Esophagus squamous epithelium (tissue), 5 donors: ENCODE measurements around the gene ATXN1. TPM values are rescaled to one million over a fixed set of nuclear protein-coding genes. Genes with fewer than 3 reads are reported as not detected.

ENCODE experiments used
- DNase-seq: peaks from one replicate; lab custom pipeline; 2025; lab: John Stamatoyannopoulos, UW
- H3K27ac ChIP-seq, 4 donors: fragments of 200-600 bp; sonication (generic); one replicate each; pipeline ENCODE4 v1.5.1; 2016 to 2019; ENCODE audit warnings: mild to moderate bottlenecking in 1 of 4
- H3K27me3 ChIP-seq, 4 donors: fragments of 200-600 bp; sonication (generic); 1 replicate in 3 of 4; 2 replicates in 1 of 4; pipeline versions ENCODE4 v1.5.1 to v1.6.0; 2017 to 2021; ENCODE audit warnings: antibody characterized with exemption in 1 of 4
- H3K36me3 ChIP-seq, 3 donors: fragments of 200-600 bp; sonication (generic); one replicate each; pipeline ENCODE4 v1.5.1; 2016 to 2019
- H3K4me1 ChIP-seq, 3 donors: fragments of 200-600 bp; sonication (generic); one replicate each; pipeline ENCODE4 v1.5.1; 2017 to 2019
- H3K4me3 ChIP-seq, 4 donors: fragments of 200-600 bp; sonication (generic); 1 replicate in 3 of 4; 2 replicates in 1 of 4; pipeline ENCODE4 v1.5.1; 2016 to 2019; ENCODE audit warnings: mild to moderate bottlenecking in 2 of 4, moderate library complexity in 1 of 4
- H3K9me3 ChIP-seq, 3 donors: fragments of 200-600 bp; sonication (generic); one replicate each; pipeline ENCODE4 v1.5.1; 2016 to 2019
- POLR2A ChIP-seq, 4 donors: fragments of 450-650 bp; IDR thresholded peaks; one replicate each; pipeline ENCODE4 v1.6.1; 2017; ENCODE audit warnings: antibody characterized with exemption in 4 of 4, mild to moderate bottlenecking in 4 of 4, moderate library complexity in 3 of 4
- WGBS, 2 donors: methylation state at CpG; one replicate each; pipeline ENCODE4 v1.1.5; 2018; 5-methylcytosine and 5-hydroxymethylcytosine counted together
- intact Hi-C: fragments of 100-400 bp; cut with DNase I; formaldehyde crosslinking; loops from one replicate; pipeline ENCODE4 v1.15.0; 2022
- total RNA-seq, 4 donors: library from RNA; depleted of rRNA; stranded (reverse); fragments of >200 nt; gene quantifications; one replicate each; pipeline ENCODE4 v1.1.0, GENCODE V29; 2016
- TF ChIP-seq, protein P1 (sequence below), 6 experiments: fragments of 450-650 bp in 4 of 6; fragments of 200-600 bp in 2 of 6; sonication (generic) in 2 of 6; IDR thresholded peaks; one replicate each; pipeline ENCODE4 v1.5.1; 2016 to 2019; ENCODE audit warnings: antibody characterized with exemption in 6 of 6, mild to moderate bottlenecking in 4 of 6, moderate library complexity in 4 of 6
- donor health status: DM: yes; HTN: yes; CAD: no.

The ATXN1 gene
- total RNA-seq, 4 donors from 2014 or later = 17.5 to 50.5 (median 28.5) TPM

DNA sequence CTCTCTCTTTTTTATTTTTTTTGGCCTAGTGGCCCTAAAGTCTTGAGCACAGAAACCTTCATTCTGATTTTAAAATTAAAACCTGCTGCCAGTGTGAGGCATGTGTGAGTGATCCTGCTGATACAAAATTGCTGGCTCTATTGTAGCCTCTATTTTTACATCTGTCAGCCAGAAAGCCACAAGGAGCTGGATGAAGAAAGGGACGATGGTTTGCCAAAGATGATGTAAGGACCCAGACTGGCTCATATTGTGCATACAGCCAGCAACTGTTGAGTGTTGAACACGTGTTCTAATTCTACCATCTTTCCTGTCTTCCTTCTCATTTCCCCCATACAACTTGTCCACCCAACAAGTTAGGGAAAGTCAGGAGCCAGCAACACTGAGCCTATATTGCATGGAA, 40.8 kb upstream of the ATXN1 start:
- no peaks in the 10 kb centered on the region for H3K9me3 ChIP-seq
- H3K27ac ChIP-seq = no peak overlapping the region
- DNase-seq = no peak
- intact Hi-C loops = no loop called here
- TF ChIP-seq, protein P1, sequence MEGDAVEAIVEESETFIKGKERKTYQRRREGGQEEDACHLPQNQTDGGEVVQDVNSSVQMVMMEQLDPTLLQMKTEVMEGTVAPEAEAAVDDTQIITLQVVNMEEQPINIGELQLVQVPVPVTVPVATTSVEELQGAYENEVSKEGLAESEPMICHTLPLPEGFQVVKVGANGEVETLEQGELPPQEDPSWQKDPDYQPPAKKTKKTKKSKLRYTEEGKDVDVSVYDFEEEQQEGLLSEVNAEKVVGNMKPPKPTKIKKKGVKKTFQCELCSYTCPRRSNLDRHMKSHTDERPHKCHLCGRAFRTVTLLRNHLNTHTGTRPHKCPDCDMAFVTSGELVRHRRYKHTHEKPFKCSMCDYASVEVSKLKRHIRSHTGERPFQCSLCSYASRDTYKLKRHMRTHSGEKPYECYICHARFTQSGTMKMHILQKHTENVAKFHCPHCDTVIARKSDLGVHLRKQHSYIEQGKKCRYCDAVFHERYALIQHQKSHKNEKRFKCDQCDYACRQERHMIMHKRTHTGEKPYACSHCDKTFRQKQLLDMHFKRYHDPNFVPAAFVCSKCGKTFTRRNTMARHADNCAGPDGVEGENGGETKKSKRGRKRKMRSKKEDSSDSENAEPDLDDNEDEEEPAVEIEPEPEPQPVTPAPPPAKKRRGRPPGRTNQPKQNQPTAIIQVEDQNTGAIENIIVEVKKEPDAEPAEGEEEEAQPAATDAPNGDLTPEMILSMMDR (IDR thresholded peaks at IDR 0.05) = no peak
- no peaks in the 10 kb centered on the region for H3K27me3 ChIP-seq
- peaks cover 0 to 18% (median 0%) of the 10 kb centered on the region in 3 donors for H3K4me1 ChIP-seq
- no peaks in the 10 kb centered on the region for H3K36me3 ChIP-seq
- no peak overlapping the region for H3K4me3 ChIP-seq
- 55 to 61% methylated on average over 2 of the region's 2 CpGs for WGBS, 2 donors

DNA sequence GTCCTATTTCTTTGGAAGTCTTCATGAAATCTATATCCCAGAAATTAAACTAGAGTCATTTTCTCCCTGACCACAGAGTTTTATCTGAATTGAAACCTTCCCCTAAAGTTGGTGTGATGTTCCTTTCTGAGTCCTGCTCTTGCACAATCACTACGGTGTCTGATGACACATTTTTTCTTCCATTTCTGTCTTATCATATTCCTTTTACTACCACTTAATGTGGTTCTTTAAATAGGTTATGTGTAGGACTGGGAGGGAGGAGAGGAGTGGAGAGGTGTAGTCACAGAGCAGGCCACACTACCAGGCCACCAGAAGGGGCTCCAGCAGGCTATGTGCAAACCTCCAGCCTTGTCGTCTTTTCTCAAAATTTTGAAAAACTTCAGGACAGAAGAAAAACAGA, 39.7 kb upstream of the ATXN1 start:
- H3K4me3 ChIP-seq = no peak overlapping the region
- H3K27me3 ChIP-seq = no peaks in the 10 kb centered on the region
- H3K9me3 ChIP-seq = no peaks in the 10 kb centered on the region
- H3K27ac ChIP-seq = no peak overlapping the region
- TF ChIP-seq, protein P1 (IDR thresholded peaks at IDR 0.05) = no peak
- no peak for TF ChIP-seq POLR2A (IDR thresholded peaks at IDR 0.05)
- intact Hi-C loops = no loop called here
- H3K36me3 ChIP-seq = no peaks in the 10 kb centered on the region
- H3K4me1 ChIP-seq = peaks cover 0 to 18% (median 0%) of the 10 kb centered on the region in 3 donors
- WGBS, 2 donors = 41 to 65% methylated on average over 2 of the region's 2 CpGs
- DNase-seq = no peak

DNA sequence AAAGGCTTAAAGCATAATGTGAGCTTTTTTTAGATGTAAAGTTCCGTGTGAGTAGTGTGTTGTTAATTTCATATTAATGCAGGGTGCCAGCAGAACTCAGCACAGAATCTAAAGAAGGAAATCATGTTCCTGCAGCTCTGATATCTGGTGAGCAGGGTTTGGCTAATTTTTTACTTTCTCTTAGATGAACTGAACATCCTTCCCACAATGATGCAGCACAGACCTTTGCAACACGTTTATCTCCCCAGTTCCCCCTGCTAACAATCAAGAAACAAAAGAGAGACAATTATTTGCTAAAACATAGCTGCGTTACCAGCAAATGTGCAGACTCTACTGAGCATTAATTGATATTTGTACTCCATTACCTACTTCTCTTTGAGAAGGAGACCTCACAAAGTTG, 39.1 kb upstream of the ATXN1 start:
- H3K9me3 ChIP-seq = no peaks in the 10 kb centered on the region
- no peak for DNase-seq
- 53 to 72% methylated on average over 3 of the region's 3 CpGs for WGBS, 2 donors
- H3K4me1 ChIP-seq = peaks cover 0 to 13% (median 0%) of the 10 kb centered on the region in 3 donors
- TF ChIP-seq, protein P1 (IDR thresholded peaks at IDR 0.05) = no peak
- TF ChIP-seq POLR2A (IDR thresholded peaks at IDR 0.05) = no peak
- no peaks in the 10 kb centered on the region for H3K36me3 ChIP-seq
- intact Hi-C loops = no loop called here
- no peak overlapping the region for H3K4me3 ChIP-seq
- H3K27me3 ChIP-seq = no peaks in the 10 kb centered on the region
- no peak overlapping the region for H3K27ac ChIP-seq

DNA sequence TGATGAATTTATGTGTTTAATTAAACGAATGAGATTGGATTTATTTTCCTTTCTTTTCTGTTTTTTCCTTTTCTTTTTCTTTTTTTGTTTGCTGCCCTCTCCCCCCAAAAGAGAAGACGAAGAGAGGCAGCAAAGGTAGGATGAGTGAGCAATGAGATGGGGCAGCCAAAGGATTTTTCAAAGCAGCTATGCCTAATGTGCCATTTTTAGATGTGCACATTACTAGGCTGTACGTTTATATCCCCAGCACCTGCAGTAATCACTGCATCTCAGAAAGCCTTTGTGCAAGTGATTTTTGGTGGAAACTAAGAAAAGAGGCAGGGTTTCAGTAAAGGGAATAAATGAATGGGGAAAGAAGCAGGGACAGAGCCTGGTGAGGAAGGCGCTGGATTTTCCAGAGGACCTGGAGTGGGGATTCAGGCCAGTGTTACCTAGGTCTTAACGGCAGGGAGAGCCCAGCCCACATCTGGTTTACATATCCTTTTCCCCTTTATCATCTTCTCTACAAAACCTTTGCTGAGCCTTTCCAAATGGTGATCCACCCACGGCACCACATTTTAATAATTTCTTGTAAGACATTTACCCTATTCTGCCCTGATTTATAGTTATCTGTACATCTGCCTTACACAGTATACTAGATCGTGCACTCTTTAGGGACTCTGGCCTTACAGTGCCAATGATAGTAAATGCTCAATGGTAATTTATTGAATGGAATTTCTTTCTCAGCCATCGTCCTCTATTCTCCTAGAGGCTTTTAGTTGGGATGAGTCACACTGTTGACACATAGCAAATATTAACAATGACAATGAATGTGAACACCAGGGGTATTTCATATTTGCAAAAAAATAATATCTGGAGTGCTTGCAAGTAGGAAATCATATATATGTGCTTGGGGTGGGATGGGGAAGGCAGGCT, 38.3 kb upstream of the ATXN1 start:
- WGBS, 2 donors = 51% methylated on average over 8 of the region's 8 CpGs
- Histone ChIP-seq H3K36me3 (no peaks in the 10 kb centered on the region), H3K27me3 (no peaks in the 10 kb centered on the region), H3K4me3 (no peak overlapping the region), H3K9me3 (no peaks in the 10 kb centered on the region), H3K27ac (no peak overlapping the region), H3K4me1 (peaks cover 0 to 11% (median 0%) of the 10 kb centered on the region in 3 donors)
- no peak for DNase-seq
- no peak for TF ChIP-seq POLR2A (IDR thresholded peaks at IDR 0.05)
- TF ChIP-seq, protein P1 (IDR thresholded peaks at IDR 0.05) = no peak
- intact Hi-C loops = no loop called here

DNA sequence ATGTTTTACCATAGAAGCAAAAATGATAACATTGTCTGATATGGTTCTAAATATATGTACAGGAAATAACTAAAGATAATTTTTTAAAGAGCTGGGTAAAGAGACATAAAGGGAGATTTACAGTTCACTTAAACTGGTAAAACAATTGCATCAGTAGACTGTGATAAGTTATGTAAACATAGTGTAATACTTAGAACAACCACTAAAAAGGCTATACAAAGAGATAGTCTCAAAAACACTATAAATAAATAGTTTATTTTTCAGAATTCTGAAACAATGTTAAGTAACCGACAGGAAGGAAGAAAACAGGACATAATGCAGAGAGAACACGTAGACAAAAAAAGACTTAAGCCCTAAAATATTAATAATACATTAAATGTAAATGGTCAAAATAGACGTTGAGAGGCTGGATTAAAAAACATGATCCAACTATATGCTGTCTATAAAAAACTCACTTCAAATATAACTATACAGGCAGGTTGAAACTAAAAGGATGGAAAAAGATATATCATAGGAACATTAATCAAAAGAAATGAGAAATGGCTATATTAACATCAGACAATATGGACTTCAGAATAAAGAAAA, 32.7 kb upstream of the ATXN1 start:
- no peak for DNase-seq
- Histone ChIP-seq H3K27me3 (no peaks in the 10 kb centered on the region), H3K36me3 (no peaks in the 10 kb centered on the region), H3K9me3 (no peaks in the 10 kb centered on the region), H3K4me3 (no peak overlapping the region), H3K27ac (no peak overlapping the region), H3K4me1 (no peaks in the 10 kb centered on the region)
- intact Hi-C loops = no loop called here
- 70 to 77% methylated on average over 3 of the region's 3 CpGs for WGBS, 2 donors
- no peak for TF ChIP-seq POLR2A (IDR thresholded peaks at IDR 0.05)
- TF ChIP-seq, protein P1 (IDR thresholded peaks at IDR 0.05) = no peak
